Neural cell (in vitro differentiated cells): ENCODE measurements around the gene UMODL1. TPM values are rescaled to one million over a fixed set of nuclear protein-coding genes. Genes with fewer than 3 reads are reported as not detected.

Experiments
- H2AFZ ChIP-seq: fragments of 200-600, 300-800 bp; sonication (generic), shearing (Covaris generic); 2 replicates; pipeline ENCODE4 v1.6.0; 2014; ENCODE audit warnings: low read depth, mild to moderate bottlenecking, antibody characterized with exemption, low read length, moderate library complexity
- H3F3A ChIP-seq: fragments of 200-600 bp; shearing (Covaris generic); 2 replicates; pipeline ENCODE4 v1.6.1; 2016; ENCODE audit warnings: mild to moderate bottlenecking, moderate library complexity, mixed read lengths, antibody characterized with exemption, low read length; ENCODE audit not compliant: insufficient read depth, poor library complexity, severe bottlenecking
- H3K27ac ChIP-seq: fragments of 200-600, 300-800 bp; sonication (generic), shearing (Covaris generic); 2 replicates; pipeline ENCODE4 v1.5.1; 2014; ENCODE audit warnings: mild to moderate bottlenecking, low read length, moderate library complexity
- H3K27me3 ChIP-seq: fragments of 300-800, 200-600 bp; sonication (generic), shearing (Covaris generic); 2 replicates; pipeline ENCODE4 v1.6.0; 2014; ENCODE audit warnings: mild to moderate bottlenecking, low read depth, low read length, moderate library complexity; ENCODE audit not compliant: insufficient read depth
- H3K36me3 ChIP-seq: fragments of 300-800, 200-600 bp; sonication (generic), shearing (Covaris generic); 2 replicates; pipeline ENCODE4 v1.5.1; 2014; ENCODE audit warnings: mild to moderate bottlenecking, antibody characterized with exemption, low read length, moderate library complexity; ENCODE audit not compliant: insufficient read depth
- H3K4me2 ChIP-seq: fragments of 300-800, 200-600 bp; sonication (generic), shearing (Covaris generic); 2 replicates; pipeline ENCODE4 v1.6.0; 2014; ENCODE audit warnings: mild to moderate bottlenecking, low read length
- H3K4me3 ChIP-seq: fragments of 300-800, 200-600 bp; sonication (generic), shearing (Covaris generic); 2 replicates; pipeline ENCODE4 v1.5.1; 2014; ENCODE audit warnings: mild to moderate bottlenecking, low read length, moderate library complexity
- H3K79me2 ChIP-seq: fragments of 200-600 bp; shearing (Covaris generic); replicated peaks from 2 replicates; pipeline ENCODE4 v1.6.0; 2014; ENCODE audit warnings: mild to moderate bottlenecking, low read length, moderate library complexity; ENCODE audit not compliant: insufficient read depth
- H3K9ac ChIP-seq: fragments of 300-800, 200-600 bp; sonication (generic), shearing (Covaris generic); 2 replicates; pipeline ENCODE4 v1.6.1; 2016; ENCODE audit warnings: mild to moderate bottlenecking, low read length, mixed read lengths
- H3K9me2 ChIP-seq: fragments of 200-600 bp; shearing (Covaris generic); 2 replicates; pipeline ENCODE4 v1.6.1; 2016; ENCODE audit warnings: mild to moderate bottlenecking, low read length, mixed read lengths; ENCODE audit not compliant: insufficient read depth
- H3K9me3 ChIP-seq: fragments of 200-600, 300-800 bp; sonication (generic), shearing (Covaris generic); 2 replicates; pipeline ENCODE4 v1.6.1; 2016; ENCODE audit warnings: mild to moderate bottlenecking, mixed run types, low read length, moderate library complexity, mixed read lengths
- H4K20me1 ChIP-seq: fragments of 200-600 bp; shearing (Covaris generic); 2 replicates; pipeline ENCODE4 v1.6.1; 2016; ENCODE audit warnings: mild to moderate bottlenecking, mixed run types; ENCODE audit not compliant: insufficient read depth
- EP300 ChIP-seq: fragments of 450-650 bp; conservative IDR thresholded peaks from 2 replicates; pipeline ENCODE4 v1.6.1; 2014; ENCODE audit warnings: antibody characterized with exemption, mild to moderate bottlenecking, moderate library complexity; ENCODE audit not compliant: poor library complexity, severe bottlenecking
- EZH2 ChIP-seq: fragments of 200-600, 300-800 bp; shearing (Covaris generic), sonication (generic); IDR thresholded peaks from 2 replicates; pipeline ENCODE4 v1.6.1; 2014; ENCODE audit warnings: antibody characterized with exemption, low read length, borderline replicate concordance, mild to moderate bottlenecking; ENCODE audit not compliant: insufficient read depth, poor library complexity, severe bottlenecking
- MXI1 ChIP-seq: fragments of 450-650 bp; conservative IDR thresholded peaks from 2 replicates; pipeline ENCODE4 v1.6.1; 2014; ENCODE audit warnings: antibody characterized with exemption, mild to moderate bottlenecking; ENCODE audit not compliant: poor library complexity, severe bottlenecking
- POLR2AphosphoS5 ChIP-seq: IDR thresholded peaks from 2 replicates; pipeline ENCODE4 v1.6.1; 2012
- RAD21 ChIP-seq: fragments of 450-650 bp; conservative IDR thresholded peaks from 2 replicates; pipeline ENCODE4 v1.6.1; 2014; ENCODE audit warnings: antibody characterized with exemption, mild to moderate bottlenecking, moderate library complexity
- SMC3 ChIP-seq: fragments of 450-650 bp; conservative IDR thresholded peaks from 2 replicates; pipeline ENCODE4 v1.6.1; 2014; ENCODE audit warnings: antibody characterized with exemption, mild to moderate bottlenecking, moderate library complexity; ENCODE audit not compliant: poor library complexity
- TAF1 ChIP-seq: IDR thresholded peaks from 2 replicates; pipeline ENCODE4 v1.6.1; 2012; ENCODE audit warnings: low read depth
- polyA plus RNA-seq: library from polyadenylated mRNA; depleted of rRNA; stranded (reverse); fragments of >200 nt; gene quantifications from 2 replicates; pipeline ENCODE4 v1.2.3, GENCODE V29; 2014
- TF ChIP-seq, protein P1 (sequence below): IDR thresholded peaks from 2 replicates; pipeline ENCODE4 v1.6.1; 2012; ENCODE audit warnings: borderline replicate concordance
- TF ChIP-seq, protein P2 (sequence below): fragments of 450-650 bp; IDR thresholded peaks from 2 replicates; pipeline ENCODE4 v1.5.1; 2014; ENCODE audit warnings: antibody characterized with exemption, mild to moderate bottlenecking, moderate library complexity; ENCODE audit not compliant: poor library complexity, severe bottlenecking

UMODL1 gene
- polyA plus RNA-seq, 1 donor from 2014 or later = 0.11 TPM

DNA sequence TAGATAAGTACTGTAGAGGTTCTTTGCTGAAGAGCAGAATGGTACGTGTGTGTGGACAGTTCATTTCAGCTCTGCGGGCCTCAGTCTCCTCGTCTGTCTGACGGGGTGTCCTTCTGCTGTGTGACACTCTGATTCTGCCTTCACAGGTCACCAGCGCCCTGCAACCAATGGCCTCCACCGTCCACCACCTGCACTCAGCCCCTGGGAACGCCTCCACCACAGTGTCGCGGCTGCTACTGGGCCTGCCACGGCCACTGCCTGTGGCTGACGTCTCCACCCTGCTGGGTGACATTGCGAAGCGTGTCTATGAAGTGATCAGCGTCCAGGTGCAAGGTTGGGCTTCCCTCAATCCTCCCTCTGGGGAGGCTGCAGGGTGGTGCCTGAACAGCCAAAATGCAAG is 17.0 kb downstream of the UMODL1 start (continued):
- TF ChIP-seq, protein P1, sequence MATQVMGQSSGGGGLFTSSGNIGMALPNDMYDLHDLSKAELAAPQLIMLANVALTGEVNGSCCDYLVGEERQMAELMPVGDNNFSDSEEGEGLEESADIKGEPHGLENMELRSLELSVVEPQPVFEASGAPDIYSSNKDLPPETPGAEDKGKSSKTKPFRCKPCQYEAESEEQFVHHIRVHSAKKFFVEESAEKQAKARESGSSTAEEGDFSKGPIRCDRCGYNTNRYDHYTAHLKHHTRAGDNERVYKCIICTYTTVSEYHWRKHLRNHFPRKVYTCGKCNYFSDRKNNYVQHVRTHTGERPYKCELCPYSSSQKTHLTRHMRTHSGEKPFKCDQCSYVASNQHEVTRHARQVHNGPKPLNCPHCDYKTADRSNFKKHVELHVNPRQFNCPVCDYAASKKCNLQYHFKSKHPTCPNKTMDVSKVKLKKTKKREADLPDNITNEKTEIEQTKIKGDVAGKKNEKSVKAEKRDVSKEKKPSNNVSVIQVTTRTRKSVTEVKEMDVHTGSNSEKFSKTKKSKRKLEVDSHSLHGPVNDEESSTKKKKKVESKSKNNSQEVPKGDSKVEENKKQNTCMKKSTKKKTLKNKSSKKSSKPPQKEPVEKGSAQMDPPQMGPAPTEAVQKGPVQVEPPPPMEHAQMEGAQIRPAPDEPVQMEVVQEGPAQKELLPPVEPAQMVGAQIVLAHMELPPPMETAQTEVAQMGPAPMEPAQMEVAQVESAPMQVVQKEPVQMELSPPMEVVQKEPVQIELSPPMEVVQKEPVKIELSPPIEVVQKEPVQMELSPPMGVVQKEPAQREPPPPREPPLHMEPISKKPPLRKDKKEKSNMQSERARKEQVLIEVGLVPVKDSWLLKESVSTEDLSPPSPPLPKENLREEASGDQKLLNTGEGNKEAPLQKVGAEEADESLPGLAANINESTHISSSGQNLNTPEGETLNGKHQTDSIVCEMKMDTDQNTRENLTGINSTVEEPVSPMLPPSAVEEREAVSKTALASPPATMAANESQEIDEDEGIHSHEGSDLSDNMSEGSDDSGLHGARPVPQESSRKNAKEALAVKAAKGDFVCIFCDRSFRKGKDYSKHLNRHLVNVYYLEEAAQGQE = no peak
- no peak for TF ChIP-seq TAF1

DNA sequence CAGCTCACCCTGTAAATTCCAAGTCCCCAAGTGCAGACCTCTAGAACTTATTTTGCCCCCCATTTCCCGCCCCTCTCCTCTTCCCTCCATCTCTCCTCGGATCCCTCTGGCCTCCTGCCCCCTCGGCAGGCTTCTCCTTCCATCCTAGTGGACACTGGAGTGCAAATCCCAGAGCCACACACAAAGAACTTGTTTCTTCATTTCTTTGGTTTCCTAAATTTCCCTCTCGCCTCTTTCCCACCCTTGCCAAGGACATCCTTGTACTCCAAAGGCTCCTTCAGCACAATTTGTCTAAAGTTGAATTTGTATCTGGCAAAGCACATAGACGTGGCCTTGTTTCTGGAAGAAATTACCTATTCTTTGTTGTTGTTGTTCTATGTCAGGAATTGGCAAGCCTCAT is 17.5 kb downstream of the UMODL1 start:
- H3K36me3 ChIP-seq = no peaks in the 10 kb centered on the region
- H3F3A ChIP-seq = no peaks in the 10 kb centered on the region
- H3K79me2 ChIP-seq = no peaks in the 10 kb centered on the region
- TF ChIP-seq EZH2 (no peak), POLR2AphosphoS5 (no peak), RAD21 (no peak), EP300 (no peak), TAF1 (no peak)
- TF ChIP-seq, protein P1 = no peak
- TF ChIP-seq, protein P2, sequence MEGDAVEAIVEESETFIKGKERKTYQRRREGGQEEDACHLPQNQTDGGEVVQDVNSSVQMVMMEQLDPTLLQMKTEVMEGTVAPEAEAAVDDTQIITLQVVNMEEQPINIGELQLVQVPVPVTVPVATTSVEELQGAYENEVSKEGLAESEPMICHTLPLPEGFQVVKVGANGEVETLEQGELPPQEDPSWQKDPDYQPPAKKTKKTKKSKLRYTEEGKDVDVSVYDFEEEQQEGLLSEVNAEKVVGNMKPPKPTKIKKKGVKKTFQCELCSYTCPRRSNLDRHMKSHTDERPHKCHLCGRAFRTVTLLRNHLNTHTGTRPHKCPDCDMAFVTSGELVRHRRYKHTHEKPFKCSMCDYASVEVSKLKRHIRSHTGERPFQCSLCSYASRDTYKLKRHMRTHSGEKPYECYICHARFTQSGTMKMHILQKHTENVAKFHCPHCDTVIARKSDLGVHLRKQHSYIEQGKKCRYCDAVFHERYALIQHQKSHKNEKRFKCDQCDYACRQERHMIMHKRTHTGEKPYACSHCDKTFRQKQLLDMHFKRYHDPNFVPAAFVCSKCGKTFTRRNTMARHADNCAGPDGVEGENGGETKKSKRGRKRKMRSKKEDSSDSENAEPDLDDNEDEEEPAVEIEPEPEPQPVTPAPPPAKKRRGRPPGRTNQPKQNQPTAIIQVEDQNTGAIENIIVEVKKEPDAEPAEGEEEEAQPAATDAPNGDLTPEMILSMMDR = no peak
- H3K4me3 ChIP-seq = no peak overlapping the region
- no peak overlapping the region for H3K4me2 ChIP-seq
- H3K27me3 ChIP-seq = no peaks in the 10 kb centered on the region
- no peaks in the 10 kb centered on the region for H4K20me1 ChIP-seq
- H3K9me2 ChIP-seq = no peaks in the 10 kb centered on the region
- H3K9me3 ChIP-seq = no peaks in the 10 kb centered on the region
- no peak overlapping the region for H3K9ac ChIP-seq
- H2AFZ ChIP-seq = no peak overlapping the region
- H3K27ac ChIP-seq = no peak overlapping the region

DNA sequence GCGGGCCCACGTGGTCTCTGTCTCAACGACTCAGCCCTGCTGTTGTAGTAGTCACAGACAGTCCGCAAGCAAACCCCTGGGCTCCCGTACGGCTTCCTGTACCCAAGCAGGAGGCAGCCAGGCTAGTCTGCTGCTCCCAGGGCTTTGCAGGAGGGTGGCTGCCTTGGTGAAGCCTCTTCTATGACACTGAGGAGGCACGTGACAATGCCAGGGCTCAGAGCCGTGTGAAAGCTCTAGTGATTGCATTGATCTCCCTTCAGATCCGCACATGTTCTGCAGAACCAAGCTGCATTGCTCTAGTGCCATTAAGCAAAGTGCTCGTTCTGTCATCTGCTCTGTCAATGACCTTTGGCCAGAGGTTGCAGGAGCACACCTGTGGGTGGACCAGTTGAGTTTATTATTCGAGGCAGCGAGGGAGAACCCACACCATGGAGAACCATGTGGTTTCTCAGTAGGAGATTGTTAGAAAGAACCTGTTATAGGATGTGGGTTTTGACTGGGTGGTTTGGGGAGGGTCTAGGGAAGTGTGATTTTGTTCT is 18.0 kb downstream of the UMODL1 start:
- Histone ChIP-seq H2AFZ (no peak overlapping the region), H4K20me1 (no peaks in the 10 kb centered on the region), H3K9ac (no peak overlapping the region), H3F3A (no peaks in the 10 kb centered on the region), H3K36me3 (no peaks in the 10 kb centered on the region), H3K79me2 (no peaks in the 10 kb centered on the region), H3K4me2 (no peak overlapping the region), H3K9me2 (no peaks in the 10 kb centered on the region), H3K9me3 (no peaks in the 10 kb centered on the region), H3K4me3 (no peak overlapping the region), H3K27ac (no peak overlapping the region), H3K27me3 (no peaks in the 10 kb centered on the region)
- no peak for TF ChIP-seq TAF1
- no peak for TF ChIP-seq EZH2
- TF ChIP-seq MXI1 = no peak
- no peak for TF ChIP-seq SMC3
- TF ChIP-seq, protein P2 = no peak
- TF ChIP-seq POLR2AphosphoS5 = no peak
- TF ChIP-seq EP300 = no peak
- TF ChIP-seq RAD21 = no peak
